HepG2 (cell line): Measurements from ENCODE around the gene CBLN3. TPM values are rescaled to one million over a fixed set of nuclear protein-coding genes. Genes with fewer than 3 reads are reported as not detected.
A peak's percentile ranks its signal among the peaks of the same experiment; 100 is the strongest.

Experiments
- CHCHD3 ChIP-seq: sonication (generic); formaldehyde crosslinking; IDR thresholded peaks from 2 replicates; pipeline ENCODE4 v1.8.0; 2022; ENCODE audit warnings: mild to moderate bottlenecking, missing genetic modification reagents, moderate library complexity
- DDIT3 ChIP-seq: sonication (generic); formaldehyde crosslinking; IDR thresholded peaks from 2 replicates; pipeline ENCODE4 v1.4.0; 2020; ENCODE audit warnings: mild to moderate bottlenecking, missing genetic modification reagents
- FOXA1 ChIP-seq, 2 experiments: fragments of 450-650 bp in 1 of 2; sonication (generic) in 1 of 2; formaldehyde crosslinking in 1 of 2; IDR thresholded peaks; 2 replicates each; pipeline versions ENCODE4 v1.4.0 to v1.6.1; 2016 to 2020; ENCODE audit warnings: missing genetic modification reagents in 1 of 2
- HES4 ChIP-seq: sonication (generic); formaldehyde crosslinking; IDR thresholded peaks from 2 replicates; pipeline ENCODE4 v1.9.0; 2021; ENCODE audit warnings: mild to moderate bottlenecking, missing genetic modification reagents, borderline replicate concordance
- JARID2 ChIP-seq: sonication (generic); formaldehyde crosslinking; IDR thresholded peaks from 2 replicates; pipeline ENCODE4 v1.8.1; 2023; ENCODE audit warnings: missing genetic modification reagents, inconsistent platforms; ENCODE audit not compliant: insufficient replicate concordance
- KAT8 ChIP-seq: IDR thresholded peaks from 2 replicates; pipeline ENCODE4 v1.6.1; 2016; ENCODE audit warnings: missing genetic modification reagents, missing compliant biosample characterization
- KIAA2018 ChIP-seq: sonication (generic); formaldehyde crosslinking; IDR thresholded peaks from 2 replicates; pipeline ENCODE4 v1.5.0; 2020; ENCODE audit warnings: mild to moderate bottlenecking, missing genetic modification reagents, borderline replicate concordance
- MTF1 ChIP-seq: sonication (generic); formaldehyde crosslinking; IDR thresholded peaks from 2 replicates; pipeline ENCODE4 v1.5.0; 2020; ENCODE audit warnings: missing genetic modification reagents
- NCOA1 ChIP-seq: sonication (generic); formaldehyde crosslinking; IDR thresholded peaks from 2 replicates; pipeline ENCODE4 v1.9.0; 2021; ENCODE audit warnings: missing genetic modification reagents
- NR2F6 ChIP-seq, 2 experiments: IDR thresholded peaks; 2 replicates each; pipeline ENCODE4 v1.6.1; 2016; ENCODE audit warnings: antibody characterized with exemption in 1 of 2, mild to moderate bottlenecking in 1 of 2
- SMAD9 ChIP-seq: sonication (generic); formaldehyde crosslinking; IDR thresholded peaks from 2 replicates; pipeline ENCODE4 v1.5.1; 2020; ENCODE audit warnings: mild to moderate bottlenecking, missing genetic modification reagents
- TBP ChIP-seq: sonication (generic); formaldehyde crosslinking; IDR thresholded peaks from 2 replicates; pipeline ENCODE4 v1.5.0; 2020; ENCODE audit warnings: missing genetic modification reagents
- TOPORS ChIP-seq: sonication (generic); formaldehyde crosslinking; IDR thresholded peaks from 2 replicates; pipeline ENCODE4 v1.8.0; 2023; ENCODE audit warnings: mild to moderate bottlenecking, missing genetic modification reagents
- ZHX1 ChIP-seq: sonication (generic); formaldehyde crosslinking; IDR thresholded peaks from 2 replicates; pipeline ENCODE4 v1.8.1; 2022; ENCODE audit warnings: low read depth, mild to moderate bottlenecking, missing genetic modification reagents
- ZMYM2 ChIP-seq: sonication (generic); formaldehyde crosslinking; IDR thresholded peaks from 2 replicates; pipeline ENCODE4 v1.8.0; 2022; ENCODE audit warnings: mild to moderate bottlenecking, missing genetic modification reagents
- ZNF546 ChIP-seq: sonication (generic); formaldehyde crosslinking; conservative IDR thresholded peaks from 2 replicates; pipeline ENCODE4 v1.8.1; 2023; ENCODE audit warnings: mild to moderate bottlenecking, missing genetic modification reagents
- ZNF563 ChIP-seq: sonication (generic); formaldehyde crosslinking; IDR thresholded peaks from 2 replicates; pipeline ENCODE4 v1.8.0; 2022; ENCODE audit warnings: mild to moderate bottlenecking, moderate library complexity, missing genetic modification reagents
- ZNF749 ChIP-seq: sonication (generic); formaldehyde crosslinking; IDR thresholded peaks from 2 replicates; pipeline ENCODE4 v1.8.0; 2022; ENCODE audit warnings: mild to moderate bottlenecking, missing genetic modification reagents, moderate library complexity, borderline replicate concordance
- ZNF850 ChIP-seq: sonication (generic); formaldehyde crosslinking; conservative IDR thresholded peaks from 2 replicates; pipeline ENCODE4 v1.9.0; 2021; ENCODE audit warnings: mild to moderate bottlenecking, missing genetic modification reagents
- polyA plus RNA-seq, 8 experiments: library from polyadenylated mRNA; depleted of rRNA in 3 of 8; stranded (reverse) in 7 of 8; unstranded in 1 of 8; fragments of >200 nt; fragmentation: Illumina TruSeq in 4 of 8; extraction: Trizol in 4 of 8; gene quantifications; 2 replicates each; pipeline versions ENCODE4 v1.2.1 to v1.2.3, GENCODE V29; 2011 to 2016; ENCODE audit warnings: low read depth in 4 of 8, missing spikeins in 1 of 8, mixed read lengths in 1 of 8; ENCODE audit not compliant: insufficient read depth in 1 of 8
- total RNA-seq, 5 experiments: library from RNA; depleted of rRNA; stranded (reverse); fragments of >200 nt; fragmentation: Illumina TruSeq; extraction: Trizol; gene quantifications; 2 replicates each; pipeline ENCODE4 v1.2.3, GENCODE V29; 2016; ENCODE audit warnings: low read depth in 1 of 5

Gene CBLN3
- total and polyA plus RNA-seq, 2 of the 13 experiments (the other 11 are each of a cell fraction or from before 2014, with no cell fraction given): 0.66 to 0.98 TPM

GRCh38 chr14:24426912-24427536 is 2.4 kb downstream of the CBLN3 start (continued):
- TF ChIP-seq KIAA2018 (CRISPR knock-in tag): no peak
- TF ChIP-seq ZNF563 (CRISPR knock-in tag): no peak
- TF ChIP-seq ZHX1 (CRISPR knock-in tag): no peak
- TF ChIP-seq ZNF749 (CRISPR knock-in tag): no peak
- TF ChIP-seq JARID2: peak; percentile 89
- TF ChIP-seq NCOA1 (CRISPR knock-in tag): no peak
- no peak; the same call in 1 of the 2 replicates for TF ChIP-seq TOPORS (CRISPR knock-in tag)
- no peak for TF ChIP-seq DDIT3 (CRISPR knock-in tag)
- no peak for TF ChIP-seq MTF1 (CRISPR knock-in tag)
- TF ChIP-seq NR2F6 (IDR thresholded peaks at IDR 0.05): no peak
- peak; percentile 56; the same call in 1 of the 2 replicates for TF ChIP-seq NR2F6 (CRISPR knock-in tag; IDR thresholded peaks at IDR 0.05)
- peak; percentile 47; the same call in 1 of the 2 replicates for TF ChIP-seq SMAD9 (CRISPR knock-in tag)
- no peak for TF ChIP-seq CHCHD3 (CRISPR knock-in tag)
- peak; percentile 87 for TF ChIP-seq ZMYM2 (CRISPR knock-in tag)
- TF ChIP-seq ZNF850 (CRISPR knock-in tag): no peak
- TF ChIP-seq ZNF546 (CRISPR knock-in tag): peak; percentile 62; the same call in 1 of the 2 replicates
- peak; percentile 82 for TF ChIP-seq KAT8 (CRISPR knock-in tag)
- TF ChIP-seq HES4 (CRISPR knock-in tag): no peak
- TF ChIP-seq FOXA1 (IDR thresholded peaks at IDR 0.05): no peak
- peak; percentile 34; the same call in 1 of the 2 replicates for TF ChIP-seq FOXA1 (CRISPR knock-in tag; IDR thresholded peaks at IDR 0.05)
- TF ChIP-seq TBP (CRISPR knock-in tag): no peak
